Hepatocyte (in vitro differentiated cells): ENCODE data around the gene IFT122.

Experiments
- EZH2phosphoT487 ChIP-seq: fragments of 200-600 bp; sonication (generic); IDR thresholded peaks from one replicate; pipeline ENCODE4 v1.6.1; 2018; ENCODE audit warnings: antibody characterized with exemption, mild to moderate bottlenecking, low read depth, moderate library complexity; ENCODE audit not compliant: unreplicated experiment, severe bottlenecking
- TF ChIP-seq, protein P1 (sequence below): fragments of 200-600 bp; sonication (generic); IDR thresholded peaks from 2 replicates; pipeline ENCODE4 v1.5.1; 2016; ENCODE audit warnings: antibody characterized with exemption, mild to moderate bottlenecking; ENCODE audit not compliant: poor library complexity

DNA sequence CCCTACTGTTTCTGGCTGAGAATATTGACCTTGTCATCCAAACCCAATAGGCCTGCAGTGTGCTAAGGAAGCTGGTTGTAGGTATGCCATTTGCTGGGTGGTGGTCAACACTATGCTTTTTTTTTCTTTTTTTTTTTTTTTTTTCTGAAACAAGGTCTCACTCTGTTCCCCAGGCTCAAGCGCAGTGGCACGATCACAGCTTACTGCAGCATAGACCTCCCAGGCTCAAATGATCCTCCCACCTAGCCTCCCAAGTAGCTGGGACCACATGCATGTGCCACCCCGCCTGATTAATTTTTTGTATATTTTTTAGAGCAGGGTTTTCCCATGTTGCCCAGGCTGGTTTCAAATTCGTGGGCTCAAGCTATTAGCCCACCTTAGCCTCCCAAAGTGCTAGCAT lies 52.7 kb downstream of the IFT122 start:
- TF ChIP-seq, protein P1, sequence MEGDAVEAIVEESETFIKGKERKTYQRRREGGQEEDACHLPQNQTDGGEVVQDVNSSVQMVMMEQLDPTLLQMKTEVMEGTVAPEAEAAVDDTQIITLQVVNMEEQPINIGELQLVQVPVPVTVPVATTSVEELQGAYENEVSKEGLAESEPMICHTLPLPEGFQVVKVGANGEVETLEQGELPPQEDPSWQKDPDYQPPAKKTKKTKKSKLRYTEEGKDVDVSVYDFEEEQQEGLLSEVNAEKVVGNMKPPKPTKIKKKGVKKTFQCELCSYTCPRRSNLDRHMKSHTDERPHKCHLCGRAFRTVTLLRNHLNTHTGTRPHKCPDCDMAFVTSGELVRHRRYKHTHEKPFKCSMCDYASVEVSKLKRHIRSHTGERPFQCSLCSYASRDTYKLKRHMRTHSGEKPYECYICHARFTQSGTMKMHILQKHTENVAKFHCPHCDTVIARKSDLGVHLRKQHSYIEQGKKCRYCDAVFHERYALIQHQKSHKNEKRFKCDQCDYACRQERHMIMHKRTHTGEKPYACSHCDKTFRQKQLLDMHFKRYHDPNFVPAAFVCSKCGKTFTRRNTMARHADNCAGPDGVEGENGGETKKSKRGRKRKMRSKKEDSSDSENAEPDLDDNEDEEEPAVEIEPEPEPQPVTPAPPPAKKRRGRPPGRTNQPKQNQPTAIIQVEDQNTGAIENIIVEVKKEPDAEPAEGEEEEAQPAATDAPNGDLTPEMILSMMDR = no peak
- no peak for TF ChIP-seq EZH2phosphoT487
